Osteocyte (in vitro differentiated cells): ENCODE results near the gene FTCDNL1. TPM values are rescaled to one million over a fixed set of nuclear protein-coding genes. Genes with fewer than 3 reads are reported as not detected.

Experiments used
- DNase-seq: peaks from one replicate; pipeline ENCODE4 v3.0.0; 2021; ENCODE audit warnings: mixed read lengths; ENCODE audit not compliant: unreplicated experiment; ENCODE audit errors: extremely low spot score
- H3K27ac Mint-ChIP-seq: one replicate; pipeline ENCODE4 v1.8.0; 2021; ENCODE audit warnings: mild to moderate bottlenecking, mixed read lengths; ENCODE audit not compliant: unreplicated experiment
- H3K27me3 Mint-ChIP-seq: one replicate; pipeline ENCODE4 v1.8.0; 2021; ENCODE audit warnings: mixed read lengths; ENCODE audit not compliant: unreplicated experiment
- H3K36me3 Mint-ChIP-seq: one replicate; pipeline ENCODE4 v1.8.0; 2021; ENCODE audit warnings: mixed read lengths; ENCODE audit not compliant: unreplicated experiment
- H3K4me1 Mint-ChIP-seq: one replicate; pipeline ENCODE4 v1.8.0; 2021; ENCODE audit warnings: mixed read lengths; ENCODE audit not compliant: unreplicated experiment
- H3K4me3 Mint-ChIP-seq: one replicate; pipeline ENCODE4 v1.8.0; 2021; ENCODE audit warnings: mild to moderate bottlenecking, moderate library complexity, mixed read lengths; ENCODE audit not compliant: unreplicated experiment
- H3K9me3 Mint-ChIP-seq: one replicate; pipeline ENCODE4 v1.8.0; 2021; ENCODE audit warnings: mixed read lengths; ENCODE audit not compliant: unreplicated experiment
- total RNA-seq: library from RNA; stranded (reverse); gene quantifications from 2 replicates; pipeline ENCODE4 v1.2.1, GENCODE V29; 2021
- TF ChIP-seq, protein P1 (sequence below): fragments of 200-600 bp; sonication (generic); IDR thresholded peaks from 2 replicates; pipeline ENCODE4 v1.5.0; 2021; ENCODE audit warnings: antibody characterized with exemption, mild to moderate bottlenecking, moderate library complexity

Gene FTCDNL1
- total RNA-seq, 1 donor from 2014 or later, result not detected

DNA sequence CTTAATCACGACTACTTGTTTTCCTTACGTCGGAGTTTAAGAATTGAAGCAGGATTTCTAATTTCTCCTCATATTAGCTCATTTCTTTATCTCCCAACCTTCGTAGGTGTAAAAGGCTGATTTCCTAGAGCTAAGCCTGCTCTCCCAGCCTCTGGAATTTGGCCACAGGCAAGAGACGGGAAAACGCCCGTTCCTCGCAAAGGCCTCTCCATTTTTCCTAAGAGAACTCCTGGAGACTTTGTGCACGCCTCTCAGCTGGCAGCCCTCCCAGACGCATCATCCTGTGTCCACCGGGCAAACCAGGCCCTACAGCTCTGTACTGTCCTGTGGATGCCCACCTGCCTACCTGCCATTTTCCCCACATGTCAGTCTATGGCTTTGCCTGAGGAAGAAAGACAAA, 106.3 kb downstream of the FTCDNL1 start:
- Mint-ChIP-seq H3K9me3 (no peaks in the 10 kb centered on the region), H3K27me3 (peaks cover 44% of the 10 kb centered on the region), H3K27ac (no peak overlapping the region), H3K36me3 (no peaks in the 10 kb centered on the region), H3K4me3 (no peak overlapping the region), H3K4me1 (peaks cover 16% of the 10 kb centered on the region)
- DNase-seq, result no peak
- TF ChIP-seq, protein P1, sequence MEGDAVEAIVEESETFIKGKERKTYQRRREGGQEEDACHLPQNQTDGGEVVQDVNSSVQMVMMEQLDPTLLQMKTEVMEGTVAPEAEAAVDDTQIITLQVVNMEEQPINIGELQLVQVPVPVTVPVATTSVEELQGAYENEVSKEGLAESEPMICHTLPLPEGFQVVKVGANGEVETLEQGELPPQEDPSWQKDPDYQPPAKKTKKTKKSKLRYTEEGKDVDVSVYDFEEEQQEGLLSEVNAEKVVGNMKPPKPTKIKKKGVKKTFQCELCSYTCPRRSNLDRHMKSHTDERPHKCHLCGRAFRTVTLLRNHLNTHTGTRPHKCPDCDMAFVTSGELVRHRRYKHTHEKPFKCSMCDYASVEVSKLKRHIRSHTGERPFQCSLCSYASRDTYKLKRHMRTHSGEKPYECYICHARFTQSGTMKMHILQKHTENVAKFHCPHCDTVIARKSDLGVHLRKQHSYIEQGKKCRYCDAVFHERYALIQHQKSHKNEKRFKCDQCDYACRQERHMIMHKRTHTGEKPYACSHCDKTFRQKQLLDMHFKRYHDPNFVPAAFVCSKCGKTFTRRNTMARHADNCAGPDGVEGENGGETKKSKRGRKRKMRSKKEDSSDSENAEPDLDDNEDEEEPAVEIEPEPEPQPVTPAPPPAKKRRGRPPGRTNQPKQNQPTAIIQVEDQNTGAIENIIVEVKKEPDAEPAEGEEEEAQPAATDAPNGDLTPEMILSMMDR, result no peak

DNA sequence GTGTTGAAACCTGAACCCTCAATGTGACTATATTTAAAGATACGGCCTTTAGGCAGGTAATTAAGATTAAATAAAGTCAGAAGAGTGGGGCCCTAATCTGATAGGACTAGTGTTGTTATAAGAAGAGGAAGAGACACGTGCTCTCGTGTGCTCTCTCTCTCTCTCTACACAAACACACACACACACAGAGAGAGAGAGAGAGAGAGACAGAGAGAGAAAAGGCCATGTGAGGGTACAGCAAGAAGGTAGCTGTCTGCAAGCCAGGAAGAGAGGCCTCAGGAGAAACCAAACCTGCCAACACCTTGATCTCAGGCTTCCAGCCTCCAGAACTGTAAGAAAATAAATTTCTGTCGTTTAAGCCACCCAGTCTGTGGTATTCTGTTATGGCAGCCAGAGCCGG, 106.7 kb downstream of the FTCDNL1 start:
- H3K27ac Mint-ChIP-seq, result no peak overlapping the region
- no peak overlapping the region for H3K4me3 Mint-ChIP-seq
- H3K27me3 Mint-ChIP-seq, result peaks cover 41% of the 10 kb centered on the region
- no peaks in the 10 kb centered on the region for H3K36me3 Mint-ChIP-seq
- no peak for DNase-seq
- TF ChIP-seq, protein P1, result no peak
- H3K9me3 Mint-ChIP-seq, result no peaks in the 10 kb centered on the region
- H3K4me1 Mint-ChIP-seq, result peaks cover 21% of the 10 kb centered on the region

DNA sequence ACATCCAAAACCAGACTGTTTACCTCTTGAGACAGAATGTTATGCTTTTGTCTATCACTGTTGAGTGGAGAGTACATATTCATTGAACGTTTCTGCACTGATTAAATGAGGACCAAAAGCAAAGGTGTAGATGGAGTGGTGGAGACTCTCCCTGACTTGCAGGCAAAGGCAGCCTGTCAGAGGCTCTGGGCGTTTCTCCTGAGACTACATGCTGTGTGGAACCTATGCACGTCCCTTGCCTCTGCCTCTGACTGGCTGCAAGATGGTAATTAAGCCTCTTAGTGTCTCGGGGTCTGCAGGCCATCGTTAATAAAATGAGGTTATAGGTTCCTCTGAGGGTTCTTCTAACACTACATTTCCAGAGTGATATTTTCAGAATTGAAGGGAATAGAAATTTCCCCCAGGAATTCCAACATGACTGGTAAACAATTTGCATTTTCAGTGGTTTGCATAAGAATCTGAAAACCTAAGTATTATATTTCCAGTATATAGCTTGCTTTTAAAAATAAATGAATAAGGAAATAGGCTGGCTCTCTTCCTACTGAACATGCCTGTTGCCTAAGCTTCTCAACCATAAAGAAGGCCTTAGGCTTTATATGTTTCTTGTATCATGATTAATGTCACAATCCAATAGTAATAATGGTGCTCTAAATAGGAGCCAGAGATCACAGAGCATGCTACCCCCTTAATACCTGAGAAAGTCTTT, 107.4 kb downstream of the FTCDNL1 start:
- Mint-ChIP-seq H3K4me3 (no peak overlapping the region), H3K9me3 (no peaks in the 10 kb centered on the region), H3K27me3 (peaks cover 36% of the 10 kb centered on the region), H3K36me3 (no peaks in the 10 kb centered on the region), H3K4me1 (peaks cover 26% of the 10 kb centered on the region), H3K27ac (no peak overlapping the region)
- TF ChIP-seq, protein P1, result no peak
- DNase-seq, result no peak

DNA sequence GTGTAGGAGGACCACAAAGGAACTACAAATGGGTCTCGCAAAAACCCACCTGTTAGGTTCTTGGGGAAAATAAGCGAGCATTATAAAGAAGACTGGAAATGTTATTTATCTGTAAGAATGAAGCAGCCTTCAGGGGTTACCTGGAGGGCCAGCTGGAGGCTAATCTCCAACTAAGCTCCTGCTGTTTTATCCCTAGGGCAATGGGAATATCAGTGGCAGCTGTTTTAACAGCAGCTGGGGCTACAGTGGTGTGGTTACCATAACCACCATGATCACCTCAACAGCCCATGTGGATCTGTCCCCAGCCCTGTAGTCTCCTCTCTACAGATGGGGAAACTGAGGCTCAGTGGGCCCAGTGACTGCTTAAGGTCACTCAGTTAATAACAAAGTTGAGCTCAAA, 108.1 kb downstream of the FTCDNL1 start:
- H3K4me3 Mint-ChIP-seq, result no peak overlapping the region
- TF ChIP-seq, protein P1, result no peak
- no peaks in the 10 kb centered on the region for H3K36me3 Mint-ChIP-seq
- no peaks in the 10 kb centered on the region for H3K9me3 Mint-ChIP-seq
- H3K27ac Mint-ChIP-seq, result no peak overlapping the region
- peaks cover 26% of the 10 kb centered on the region for H3K4me1 Mint-ChIP-seq
- H3K27me3 Mint-ChIP-seq, result peaks cover 38% of the 10 kb centered on the region
- no peak for DNase-seq

DNA sequence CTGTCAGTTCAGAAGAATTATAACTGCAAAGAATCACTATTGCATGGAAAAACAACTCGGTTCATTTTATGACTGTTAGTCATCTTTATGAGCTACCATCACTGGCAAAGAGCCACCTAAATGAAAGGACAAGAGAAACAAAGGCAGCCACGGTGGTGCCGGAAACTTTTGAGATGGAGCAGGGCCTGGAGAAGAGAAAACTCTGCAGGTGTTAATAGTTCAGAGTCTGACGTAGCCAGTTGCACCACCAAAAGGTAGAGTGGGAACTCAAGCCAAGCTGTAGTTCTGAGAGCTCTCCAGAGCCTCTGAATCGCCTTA, 110.9 kb downstream of the FTCDNL1 start:
- no peaks in the 10 kb centered on the region for H3K9me3 Mint-ChIP-seq
- TF ChIP-seq, protein P1, result peak; percentile 7
- H3K36me3 Mint-ChIP-seq, result no peaks in the 10 kb centered on the region
- no peak overlapping the region for H3K27ac Mint-ChIP-seq
- H3K4me3 Mint-ChIP-seq, result no peak overlapping the region
- H3K27me3 Mint-ChIP-seq, result peaks cover 50% of the 10 kb centered on the region
- peaks cover 21% of the 10 kb centered on the region for H3K4me1 Mint-ChIP-seq
- DNase-seq, result no peak
